ENCODE results near the gene NEBL. TPM values are rescaled to one million over a fixed set of nuclear protein-coding genes. Genes with fewer than 3 reads are reported as not detected.

Gene NEBL
- total and polyA plus RNA-seq, 2 experiments from 2014 or later, result 2.3 to 11.4 TPM

DNA sequence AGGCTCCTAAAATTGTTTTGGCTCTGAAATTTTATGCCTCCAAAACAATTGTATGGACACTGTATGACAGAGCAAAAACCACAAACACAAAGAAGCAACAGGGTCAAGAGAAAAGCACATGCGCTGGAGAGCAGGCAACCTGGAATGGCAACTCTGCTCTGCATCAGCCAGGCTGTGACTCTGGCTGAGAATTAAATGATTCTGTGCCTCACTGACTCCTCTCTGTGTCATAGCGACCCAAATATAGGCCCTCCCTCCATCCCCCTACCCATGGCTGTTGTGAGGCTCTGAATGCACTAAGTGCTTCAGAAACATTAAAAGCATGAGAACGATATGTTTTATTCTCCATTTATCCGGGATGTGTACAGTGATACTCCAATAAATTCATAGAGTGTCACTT, 24.9 kb upstream of the NEBL start:
- Mint-ChIP-seq H3K27me3 (ENCODE audit: insufficient read depth, low read depth, poor library complexity) (no peaks in the 10 kb centered on the region), H3K4me1 (no peaks in the 10 kb centered on the region), H3K36me3 (ENCODE audit: low read depth) (no peaks in the 10 kb centered on the region), H3K27ac (no peak overlapping the region), H3K4me3 (no peak overlapping the region), H3K9me3 (no peaks in the 10 kb centered on the region)
- no peaks in the 10 kb centered on the region for H3K36me3 ChIP-seq (ENCODE audit: insufficient read depth)
- DNase-seq (ENCODE audit: low spot score), result no peak
- H3K27me3 ChIP-seq (ENCODE audit: insufficient read depth), result no peaks in the 10 kb centered on the region
- no peaks in the 10 kb centered on the region for H3K9me2 ChIP-seq (ENCODE audit: insufficient read depth)
- no peak overlapping the region for H2AFZ ChIP-seq
- no peaks in the 10 kb centered on the region for H3F3A ChIP-seq (replicated peaks; ENCODE audit: low read depth)
- no peak overlapping the region for H3K4me2 ChIP-seq
- TF ChIP-seq ZNF114 (CRISPR knock-in tag; IDR thresholded peaks at IDR 0.05) (no peak), EZH2phosphoT487 (IDR thresholded peaks at IDR 0.05; ENCODE audit: unreplicated experiment) (no peak), POLR2AphosphoS5 (IDR thresholded peaks at IDR 0.05; ENCODE audit: low read depth) (no peak)
- TF ChIP-seq, protein P1, sequence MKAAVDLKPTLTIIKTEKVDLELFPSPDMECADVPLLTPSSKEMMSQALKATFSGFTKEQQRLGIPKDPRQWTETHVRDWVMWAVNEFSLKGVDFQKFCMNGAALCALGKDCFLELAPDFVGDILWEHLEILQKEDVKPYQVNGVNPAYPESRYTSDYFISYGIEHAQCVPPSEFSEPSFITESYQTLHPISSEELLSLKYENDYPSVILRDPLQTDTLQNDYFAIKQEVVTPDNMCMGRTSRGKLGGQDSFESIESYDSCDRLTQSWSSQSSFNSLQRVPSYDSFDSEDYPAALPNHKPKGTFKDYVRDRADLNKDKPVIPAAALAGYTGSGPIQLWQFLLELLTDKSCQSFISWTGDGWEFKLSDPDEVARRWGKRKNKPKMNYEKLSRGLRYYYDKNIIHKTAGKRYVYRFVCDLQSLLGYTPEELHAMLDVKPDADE (IDR thresholded peaks at IDR 0.05), result no peak
- no peak overlapping the region for H3K4me3 ChIP-seq
- H3K4me1 ChIP-seq (ENCODE audit: insufficient read depth), result no peaks in the 10 kb centered on the region
- no peak overlapping the region for H3K27ac ChIP-seq (ENCODE audit: low read depth)
- no peaks in the 10 kb centered on the region for H4K20me1 ChIP-seq (replicated peaks; ENCODE audit: insufficient read depth)
- ATAC-seq, result no peak
- H3K79me2 ChIP-seq (replicated peaks; ENCODE audit: insufficient read depth), result no peaks in the 10 kb centered on the region

DNA sequence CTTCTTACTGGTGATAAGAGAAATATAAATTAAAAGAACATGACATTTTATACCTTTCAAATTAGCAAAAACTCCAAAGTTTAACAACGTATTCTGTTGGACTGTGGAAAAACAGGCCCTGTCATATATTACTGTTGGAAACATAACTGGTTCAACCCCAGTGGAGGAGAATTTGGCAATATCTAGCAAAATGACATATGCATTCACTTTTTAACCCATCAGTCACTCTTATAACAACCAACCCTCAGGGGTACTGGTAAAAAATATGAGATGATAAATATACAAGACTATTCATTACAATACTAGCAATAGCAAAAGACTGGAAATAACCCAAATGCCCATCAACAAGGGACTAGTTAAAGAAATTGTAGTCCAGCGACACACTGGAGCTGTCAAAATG, 22.9 kb upstream of the NEBL start:
- Histone ChIP-seq H3K4me1 (ENCODE audit: insufficient read depth) (no peaks in the 10 kb centered on the region), H3K4me3 (no peak overlapping the region), H3K9me2 (ENCODE audit: insufficient read depth) (no peaks in the 10 kb centered on the region), H3K36me3 (ENCODE audit: insufficient read depth) (no peaks in the 10 kb centered on the region), H3K27me3 (ENCODE audit: insufficient read depth) (no peaks in the 10 kb centered on the region), H2AFZ (no peak overlapping the region), H3K4me2 (no peak overlapping the region), H3K27ac (ENCODE audit: low read depth) (no peak overlapping the region), H3F3A (replicated peaks; ENCODE audit: low read depth) (no peaks in the 10 kb centered on the region), H4K20me1 (replicated peaks; ENCODE audit: insufficient read depth) (no peaks in the 10 kb centered on the region), H3K79me2 (replicated peaks; ENCODE audit: insufficient read depth) (no peaks in the 10 kb centered on the region)
- DNase-seq (ENCODE audit: low spot score) (no peak), ATAC-seq (no peak)
- no peaks in the 10 kb centered on the region for H3K27me3 Mint-ChIP-seq (ENCODE audit: insufficient read depth, low read depth, poor library complexity)
- no peak overlapping the region for H3K27ac Mint-ChIP-seq
- TF ChIP-seq ZNF331 (CRISPR knock-in tag; IDR thresholded peaks at IDR 0.05; ENCODE audit: low read depth), result no peak
- no peak for TF ChIP-seq CREB1 (CRISPR knock-in tag; IDR thresholded peaks at IDR 0.05; ENCODE audit: low read depth)
- TF ChIP-seq, protein P2, sequence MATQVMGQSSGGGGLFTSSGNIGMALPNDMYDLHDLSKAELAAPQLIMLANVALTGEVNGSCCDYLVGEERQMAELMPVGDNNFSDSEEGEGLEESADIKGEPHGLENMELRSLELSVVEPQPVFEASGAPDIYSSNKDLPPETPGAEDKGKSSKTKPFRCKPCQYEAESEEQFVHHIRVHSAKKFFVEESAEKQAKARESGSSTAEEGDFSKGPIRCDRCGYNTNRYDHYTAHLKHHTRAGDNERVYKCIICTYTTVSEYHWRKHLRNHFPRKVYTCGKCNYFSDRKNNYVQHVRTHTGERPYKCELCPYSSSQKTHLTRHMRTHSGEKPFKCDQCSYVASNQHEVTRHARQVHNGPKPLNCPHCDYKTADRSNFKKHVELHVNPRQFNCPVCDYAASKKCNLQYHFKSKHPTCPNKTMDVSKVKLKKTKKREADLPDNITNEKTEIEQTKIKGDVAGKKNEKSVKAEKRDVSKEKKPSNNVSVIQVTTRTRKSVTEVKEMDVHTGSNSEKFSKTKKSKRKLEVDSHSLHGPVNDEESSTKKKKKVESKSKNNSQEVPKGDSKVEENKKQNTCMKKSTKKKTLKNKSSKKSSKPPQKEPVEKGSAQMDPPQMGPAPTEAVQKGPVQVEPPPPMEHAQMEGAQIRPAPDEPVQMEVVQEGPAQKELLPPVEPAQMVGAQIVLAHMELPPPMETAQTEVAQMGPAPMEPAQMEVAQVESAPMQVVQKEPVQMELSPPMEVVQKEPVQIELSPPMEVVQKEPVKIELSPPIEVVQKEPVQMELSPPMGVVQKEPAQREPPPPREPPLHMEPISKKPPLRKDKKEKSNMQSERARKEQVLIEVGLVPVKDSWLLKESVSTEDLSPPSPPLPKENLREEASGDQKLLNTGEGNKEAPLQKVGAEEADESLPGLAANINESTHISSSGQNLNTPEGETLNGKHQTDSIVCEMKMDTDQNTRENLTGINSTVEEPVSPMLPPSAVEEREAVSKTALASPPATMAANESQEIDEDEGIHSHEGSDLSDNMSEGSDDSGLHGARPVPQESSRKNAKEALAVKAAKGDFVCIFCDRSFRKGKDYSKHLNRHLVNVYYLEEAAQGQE (IDR thresholded peaks at IDR 0.05; ENCODE audit: unreplicated experiment), result no peak
- no peak for TF ChIP-seq EZH2phosphoT487 (IDR thresholded peaks at IDR 0.05; ENCODE audit: unreplicated experiment)
- TF ChIP-seq STAT1 (IDR thresholded peaks at IDR 0.05; ENCODE audit: unreplicated experiment), result no peak
- no peak for TF ChIP-seq ZNF114 (CRISPR knock-in tag; IDR thresholded peaks at IDR 0.05)
- TF ChIP-seq JUNB (IDR thresholded peaks at IDR 0.05; ENCODE audit: unreplicated experiment), result no peak
- TF ChIP-seq, protein P3, sequence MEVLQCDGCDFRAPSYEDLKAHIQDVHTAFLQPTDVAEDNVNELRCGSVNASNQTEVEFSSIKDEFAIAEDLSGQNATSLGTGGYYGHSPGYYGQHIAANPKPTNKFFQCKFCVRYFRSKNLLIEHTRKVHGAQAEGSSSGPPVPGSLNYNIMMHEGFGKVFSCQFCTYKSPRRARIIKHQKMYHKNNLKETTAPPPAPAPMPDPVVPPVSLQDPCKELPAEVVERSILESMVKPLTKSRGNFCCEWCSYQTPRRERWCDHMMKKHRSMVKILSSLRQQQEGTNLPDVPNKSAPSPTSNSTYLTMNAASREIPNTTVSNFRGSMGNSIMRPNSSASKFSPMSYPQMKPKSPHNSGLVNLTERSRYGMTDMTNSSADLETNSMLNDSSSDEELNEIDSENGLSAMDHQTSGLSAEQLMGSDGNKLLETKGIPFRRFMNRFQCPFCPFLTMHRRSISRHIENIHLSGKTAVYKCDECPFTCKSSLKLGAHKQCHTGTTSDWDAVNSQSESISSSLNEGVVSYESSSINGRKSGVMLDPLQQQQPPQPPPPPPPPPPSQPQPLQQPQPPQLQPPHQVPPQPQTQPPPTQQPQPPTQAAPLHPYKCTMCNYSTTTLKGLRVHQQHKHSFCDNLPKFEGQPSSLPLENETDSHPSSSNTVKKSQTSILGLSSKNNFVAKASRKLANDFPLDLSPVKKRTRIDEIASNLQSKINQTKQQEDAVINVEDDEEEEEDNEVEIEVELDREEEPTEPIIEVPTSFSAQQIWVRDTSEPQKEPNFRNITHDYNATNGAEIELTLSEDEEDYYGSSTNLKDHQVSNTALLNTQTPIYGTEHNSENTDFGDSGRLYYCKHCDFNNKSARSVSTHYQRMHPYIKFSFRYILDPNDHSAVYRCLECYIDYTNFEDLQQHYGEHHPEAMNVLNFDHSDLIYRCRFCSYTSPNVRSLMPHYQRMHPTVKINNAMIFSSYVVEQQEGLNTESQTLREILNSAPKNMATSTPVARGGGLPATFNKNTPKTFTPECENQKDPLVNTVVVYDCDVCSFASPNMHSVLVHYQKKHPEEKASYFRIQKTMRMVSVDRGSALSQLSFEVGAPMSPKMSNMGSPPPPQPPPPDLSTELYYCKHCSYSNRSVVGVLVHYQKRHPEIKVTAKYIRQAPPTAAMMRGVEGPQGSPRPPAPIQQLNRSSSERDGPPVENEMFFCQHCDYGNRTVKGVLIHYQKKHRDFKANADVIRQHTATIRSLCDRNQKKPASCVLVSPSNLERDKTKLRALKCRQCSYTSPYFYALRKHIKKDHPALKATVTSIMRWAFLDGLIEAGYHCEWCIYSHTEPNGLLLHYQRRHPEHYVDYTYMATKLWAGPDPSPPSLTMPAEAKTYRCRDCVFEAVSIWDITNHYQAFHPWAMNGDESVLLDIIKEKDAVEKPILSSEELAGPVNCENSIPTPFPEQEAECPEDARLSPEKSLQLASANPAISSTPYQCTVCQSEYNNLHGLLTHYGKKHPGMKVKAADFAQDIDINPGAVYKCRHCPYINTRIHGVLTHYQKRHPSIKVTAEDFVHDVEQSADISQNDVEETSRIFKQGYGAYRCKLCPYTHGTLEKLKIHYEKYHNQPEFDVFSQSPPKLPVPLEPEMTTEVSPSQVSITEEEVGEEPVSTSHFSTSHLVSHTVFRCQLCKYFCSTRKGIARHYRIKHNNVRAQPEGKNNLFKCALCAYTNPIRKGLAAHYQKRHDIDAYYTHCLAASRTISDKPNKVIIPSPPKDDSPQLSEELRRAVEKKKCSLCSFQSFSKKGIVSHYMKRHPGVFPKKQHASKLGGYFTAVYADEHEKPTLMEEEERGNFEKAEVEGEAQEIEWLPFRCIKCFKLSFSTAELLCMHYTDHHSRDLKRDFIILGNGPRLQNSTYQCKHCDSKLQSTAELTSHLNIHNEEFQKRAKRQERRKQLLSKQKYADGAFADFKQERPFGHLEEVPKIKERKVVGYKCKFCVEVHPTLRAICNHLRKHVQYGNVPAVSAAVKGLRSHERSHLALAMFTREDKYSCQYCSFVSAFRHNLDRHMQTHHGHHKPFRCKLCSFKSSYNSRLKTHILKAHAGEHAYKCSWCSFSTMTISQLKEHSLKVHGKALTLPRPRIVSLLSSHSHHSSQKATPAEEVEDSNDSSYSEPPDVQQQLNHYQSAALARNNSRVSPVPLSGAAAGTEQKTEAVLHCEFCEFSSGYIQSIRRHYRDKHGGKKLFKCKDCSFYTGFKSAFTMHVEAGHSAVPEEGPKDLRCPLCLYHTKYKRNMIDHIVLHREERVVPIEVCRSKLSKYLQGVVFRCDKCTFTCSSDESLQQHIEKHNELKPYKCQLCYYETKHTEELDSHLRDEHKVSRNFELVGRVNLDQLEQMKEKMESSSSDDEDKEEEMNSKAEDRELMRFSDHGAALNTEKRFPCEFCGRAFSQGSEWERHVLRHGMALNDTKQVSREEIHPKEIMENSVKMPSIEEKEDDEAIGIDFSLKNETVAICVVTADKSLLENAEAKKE (CRISPR knock-in tag; IDR thresholded peaks at IDR 0.05), result no peak
- no peak for TF ChIP-seq NANOG (IDR thresholded peaks at IDR 0.05; ENCODE audit: borderline replicate concordance)
- H3K4me3 Mint-ChIP-seq, result no peak overlapping the region
- no peaks in the 10 kb centered on the region for H3K36me3 Mint-ChIP-seq (ENCODE audit: low read depth)
- no peaks in the 10 kb centered on the region for H3K4me1 Mint-ChIP-seq
- no peaks in the 10 kb centered on the region for H3K9me3 Mint-ChIP-seq

All from GM23338 (cell line).